Measurements from ENCODE around the gene MEF2C.

The MEF2C gene

GRCh38 chr5:88688156-88688983 is 194.6 kb downstream of the MEF2C start:
- DNase-seq (ENCODE audit: low spot score), result peak; percentile 48

DNA sequence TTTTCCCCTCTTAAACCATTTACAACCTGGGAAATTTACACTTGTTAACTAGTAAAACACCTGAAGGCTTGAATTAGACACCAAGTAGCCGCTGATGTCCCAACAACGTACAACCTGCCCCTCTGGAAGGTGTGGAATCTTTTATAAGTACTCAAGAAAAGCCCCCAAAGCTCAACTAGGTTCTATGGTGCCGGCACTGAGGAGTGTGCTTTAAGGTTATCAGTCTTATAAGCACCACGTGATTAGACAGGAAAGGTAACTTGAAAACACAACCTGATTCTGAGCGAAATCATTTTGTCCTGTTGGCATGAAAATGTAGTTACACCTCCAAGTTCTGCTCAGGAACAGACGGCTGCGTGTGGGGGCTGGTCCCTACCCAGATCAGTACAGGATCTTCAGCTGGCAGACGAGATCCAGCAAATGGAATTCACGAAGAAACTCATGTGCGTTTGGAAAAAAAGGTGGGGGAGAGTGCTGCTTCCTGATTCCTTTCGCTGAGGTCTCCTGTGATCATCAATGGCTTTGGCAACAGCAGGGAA is 195.5 kb downstream of the MEF2C start:
- DNase-seq (ENCODE audit: low spot score), result peak; percentile 92

DNA sequence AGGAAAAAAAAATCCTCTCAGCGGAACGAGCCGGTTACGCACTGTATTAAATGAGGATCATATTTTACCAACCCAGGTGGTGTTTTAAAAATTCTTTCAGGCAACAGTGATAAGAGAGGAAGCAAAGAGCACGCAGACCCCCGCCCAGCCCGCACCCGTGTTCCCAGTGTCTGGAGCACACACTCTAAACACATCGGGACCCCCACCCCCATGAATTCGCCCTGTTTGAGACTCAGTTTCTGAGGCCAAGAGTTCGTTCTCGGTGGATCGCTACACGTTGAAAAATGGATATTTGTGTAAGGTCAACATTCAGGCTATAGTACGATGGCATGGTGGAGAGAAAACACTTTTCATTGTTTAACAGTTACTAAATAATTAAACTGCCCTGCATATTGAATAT is 196.3 kb downstream of the MEF2C start:
- no peak for DNase-seq (ENCODE audit: low spot score)

DNA sequence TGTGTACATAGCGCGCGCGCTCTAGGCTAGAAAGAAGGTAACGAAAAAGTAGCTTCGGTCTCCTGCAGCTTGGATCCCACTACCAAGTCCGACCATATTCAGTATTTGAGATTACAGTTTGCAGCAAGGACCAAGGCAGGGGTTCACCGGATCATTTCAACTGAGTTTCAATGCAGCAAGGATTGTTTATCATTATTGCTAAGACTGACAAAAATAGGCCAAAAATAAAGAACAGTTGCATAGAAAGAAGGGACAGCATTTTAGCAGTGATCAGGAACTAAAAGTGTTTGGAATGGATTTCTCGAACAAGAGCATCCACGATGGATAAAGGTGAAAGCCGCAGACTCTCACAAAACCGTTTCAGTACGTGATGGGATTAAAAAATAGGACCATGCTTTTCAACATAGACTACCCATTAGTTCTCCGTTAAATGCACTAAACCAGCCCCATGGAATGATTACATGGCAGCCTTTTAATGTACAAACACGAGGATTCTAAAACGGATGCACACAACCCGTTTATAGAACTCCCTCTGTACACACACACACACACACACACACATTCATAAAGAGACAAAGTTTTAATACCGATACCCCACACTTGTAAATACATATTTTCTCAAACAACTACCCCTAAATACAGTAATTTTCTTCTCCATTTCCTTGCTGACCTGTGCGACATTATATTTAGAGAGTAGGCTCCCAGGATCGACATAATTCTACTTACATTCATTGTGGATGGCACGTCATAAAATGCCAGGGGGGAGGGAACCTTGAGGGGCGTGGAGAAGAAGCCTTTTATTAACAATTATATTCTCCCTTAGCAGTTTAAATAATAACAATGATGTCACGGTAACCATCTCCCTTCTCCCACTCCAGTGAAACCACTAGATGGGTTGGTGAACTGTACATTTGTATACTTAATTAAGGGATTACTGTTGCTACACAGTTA is 197.1 kb downstream of the MEF2C start:
- DNase-seq (ENCODE audit: low spot score), result peak; percentile 63

DNA sequence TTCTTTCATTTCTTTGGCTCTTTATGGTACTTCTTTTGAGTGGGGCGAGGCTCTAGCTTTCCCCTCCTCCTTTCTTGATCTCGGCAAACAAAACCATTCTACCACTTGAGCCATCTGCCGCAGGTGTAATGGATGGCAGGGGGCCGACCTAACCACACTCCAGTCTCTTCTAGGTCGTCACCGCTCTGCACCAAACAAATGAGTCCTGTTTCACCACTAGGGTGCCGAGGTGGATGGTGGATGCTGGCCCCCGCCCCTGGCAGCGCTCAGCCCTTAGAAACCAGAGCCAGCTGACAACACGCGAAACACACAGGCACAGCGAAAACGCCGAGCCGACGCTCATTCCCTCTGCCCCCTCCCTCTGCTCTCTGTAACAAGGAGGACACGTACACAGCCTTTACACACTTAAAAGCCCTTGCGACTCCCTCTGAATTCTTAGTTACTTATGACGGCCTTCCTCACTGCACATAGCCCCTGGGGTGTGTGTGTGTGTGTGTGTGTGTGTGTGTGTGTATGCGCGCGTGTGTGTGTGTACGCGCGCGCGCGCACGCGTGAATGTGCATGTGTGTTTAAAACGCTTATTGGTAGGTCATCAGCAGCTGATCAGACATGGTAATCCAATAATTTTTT is 199.4 kb downstream of the MEF2C start:
- peak; percentile 97 for DNase-seq (ENCODE audit: low spot score)

- no peak for DNase-seq (ENCODE audit: low spot score)
Observed at GRCh38 chr5:88682881-88683361, 200.1 kb downstream of the MEF2C start.

DNA sequence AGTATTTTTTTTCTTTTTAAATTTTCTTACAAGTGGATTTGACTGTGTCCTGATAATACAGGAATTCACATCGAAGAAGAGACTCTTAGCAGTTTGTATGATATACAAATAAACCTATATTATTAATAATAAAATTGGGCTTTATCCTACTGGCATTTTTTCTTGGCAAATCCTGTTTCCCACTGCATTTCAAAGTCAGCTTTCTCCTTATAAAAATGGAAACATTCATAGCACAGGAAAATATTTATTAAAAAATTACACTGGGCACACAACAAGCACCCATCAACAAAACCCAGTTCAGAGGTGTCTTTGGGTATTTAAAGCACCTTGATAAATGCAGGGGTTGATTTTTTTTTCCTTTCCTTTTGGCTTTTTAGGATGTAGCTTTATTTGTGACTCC is 200.9 kb downstream of the MEF2C start:
- DNase-seq (ENCODE audit: low spot score), result peak; percentile 9

GRCh38 chr5:88681211-88681803 is 201.7 kb downstream of the MEF2C start:
- DNase-seq (ENCODE audit: low spot score), result peak; percentile 26

DNA sequence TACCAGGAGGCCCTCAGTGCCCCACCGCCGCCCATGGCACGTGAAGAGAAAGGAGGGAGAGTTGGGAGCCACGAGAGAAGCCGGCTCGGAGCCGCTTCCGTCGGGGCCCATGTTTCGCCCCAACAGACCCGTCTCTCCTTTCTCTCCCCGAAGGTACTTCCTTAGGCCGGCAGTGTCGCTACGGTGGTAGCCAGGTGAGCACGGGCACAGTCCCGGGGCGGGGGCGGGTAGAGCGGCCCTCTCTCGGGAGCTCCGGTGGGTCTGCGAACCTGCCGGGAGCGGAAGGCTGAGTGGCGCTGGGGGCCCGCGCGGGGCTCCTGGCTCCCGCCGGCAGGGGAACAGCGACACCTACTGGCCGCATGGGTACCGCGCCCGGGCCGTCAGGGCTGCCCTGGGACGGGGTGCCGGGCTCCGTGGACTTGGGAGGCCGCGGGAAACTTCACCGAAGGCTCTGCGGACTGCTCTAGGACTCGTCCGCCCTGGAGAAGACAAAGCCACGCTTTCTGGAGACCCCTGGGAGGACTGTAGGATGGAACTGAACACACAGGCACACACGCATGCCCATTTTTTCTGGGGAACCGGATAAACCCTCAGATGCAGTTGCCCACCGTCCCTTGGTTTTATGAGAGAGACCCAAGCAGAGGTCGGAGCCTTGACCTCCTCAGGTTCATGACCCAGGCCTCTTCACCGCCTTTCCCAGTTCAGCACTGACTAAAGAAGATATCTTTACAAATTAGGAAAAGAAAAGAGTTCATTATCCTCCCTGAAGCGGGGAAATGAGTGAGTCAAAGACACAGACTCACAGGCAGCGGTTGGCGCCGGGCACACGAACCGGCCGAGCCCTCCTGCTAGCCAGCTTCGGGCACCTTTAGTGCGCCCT is 202.5 kb downstream of the MEF2C start:
- DNase-seq (ENCODE audit: low spot score), result peak; percentile 71

GRCh38 chr5:88679638-88680037 is 203.3 kb downstream of the MEF2C start:
- peak; percentile 39 for DNase-seq (ENCODE audit: low spot score)

- DNase-seq (ENCODE audit: low spot score), result peak; percentile 55
Observed at GRCh38 chr5:88678770-88679381, 204.1 kb downstream of the MEF2C start.

GRCh38 chr5:88677943-88678769 is 204.8 kb downstream of the MEF2C start:
- DNase-seq (ENCODE audit: low spot score), result no peak

DNA sequence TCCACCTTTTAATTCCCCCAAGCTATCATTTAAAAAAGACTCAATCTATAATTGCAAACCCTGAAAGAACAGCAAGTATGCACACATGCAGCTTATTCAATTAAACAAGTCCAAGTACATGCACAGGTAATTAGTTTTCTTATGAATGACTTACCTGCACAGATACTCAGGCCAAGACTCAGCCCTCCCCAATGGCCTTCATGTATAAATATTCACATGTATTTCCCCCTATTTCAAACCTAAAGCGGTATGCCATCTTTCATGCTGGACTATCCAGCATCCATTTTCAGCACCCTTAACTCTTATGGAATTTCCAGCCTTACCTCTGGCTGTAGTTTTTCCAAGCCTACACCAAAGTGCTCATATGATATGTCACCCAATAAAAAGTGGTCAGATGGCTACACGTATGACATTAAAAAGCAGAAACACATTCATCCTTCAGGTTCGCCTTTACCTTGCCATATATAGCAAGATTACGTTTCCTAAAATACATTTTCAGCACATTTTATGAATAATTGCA is 205.5 kb downstream of the MEF2C start:
- DNase-seq (ENCODE audit: low spot score), result no peak

DNA sequence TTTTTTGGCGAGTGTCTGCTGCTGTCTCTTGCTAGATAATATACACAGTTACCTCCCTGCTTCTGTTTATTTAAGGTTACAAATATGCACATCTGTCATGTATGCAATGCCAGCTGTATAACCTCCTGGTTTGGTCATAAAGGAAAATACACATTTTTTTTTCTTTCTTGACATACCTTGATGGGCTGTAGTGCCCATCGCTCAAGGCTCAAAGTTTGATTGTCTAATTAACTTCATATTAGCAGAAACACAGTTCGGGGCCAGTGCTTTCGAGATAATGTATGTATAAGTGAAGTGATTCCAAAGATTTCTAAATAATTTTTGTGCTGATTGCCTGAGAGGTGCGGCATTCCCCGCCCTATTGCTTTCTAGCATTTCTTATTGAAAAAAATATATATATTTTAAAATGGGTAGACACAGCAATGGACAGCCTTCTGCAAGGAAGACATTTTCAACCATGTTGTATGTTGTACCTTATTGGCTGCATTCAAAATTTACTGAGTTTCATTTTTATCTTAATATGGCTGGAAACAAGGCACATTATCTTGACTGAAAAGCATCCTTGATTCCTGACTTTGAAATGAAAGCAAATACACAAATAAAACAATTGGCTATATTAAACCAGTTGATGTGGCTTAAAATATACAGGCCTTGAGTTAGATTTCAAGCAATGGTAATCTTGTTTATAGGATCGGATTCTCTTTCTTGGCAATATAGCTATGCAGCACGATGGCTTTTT is 206.2 kb downstream of the MEF2C start:
- DNase-seq (ENCODE audit: low spot score), result no peak

DNA sequence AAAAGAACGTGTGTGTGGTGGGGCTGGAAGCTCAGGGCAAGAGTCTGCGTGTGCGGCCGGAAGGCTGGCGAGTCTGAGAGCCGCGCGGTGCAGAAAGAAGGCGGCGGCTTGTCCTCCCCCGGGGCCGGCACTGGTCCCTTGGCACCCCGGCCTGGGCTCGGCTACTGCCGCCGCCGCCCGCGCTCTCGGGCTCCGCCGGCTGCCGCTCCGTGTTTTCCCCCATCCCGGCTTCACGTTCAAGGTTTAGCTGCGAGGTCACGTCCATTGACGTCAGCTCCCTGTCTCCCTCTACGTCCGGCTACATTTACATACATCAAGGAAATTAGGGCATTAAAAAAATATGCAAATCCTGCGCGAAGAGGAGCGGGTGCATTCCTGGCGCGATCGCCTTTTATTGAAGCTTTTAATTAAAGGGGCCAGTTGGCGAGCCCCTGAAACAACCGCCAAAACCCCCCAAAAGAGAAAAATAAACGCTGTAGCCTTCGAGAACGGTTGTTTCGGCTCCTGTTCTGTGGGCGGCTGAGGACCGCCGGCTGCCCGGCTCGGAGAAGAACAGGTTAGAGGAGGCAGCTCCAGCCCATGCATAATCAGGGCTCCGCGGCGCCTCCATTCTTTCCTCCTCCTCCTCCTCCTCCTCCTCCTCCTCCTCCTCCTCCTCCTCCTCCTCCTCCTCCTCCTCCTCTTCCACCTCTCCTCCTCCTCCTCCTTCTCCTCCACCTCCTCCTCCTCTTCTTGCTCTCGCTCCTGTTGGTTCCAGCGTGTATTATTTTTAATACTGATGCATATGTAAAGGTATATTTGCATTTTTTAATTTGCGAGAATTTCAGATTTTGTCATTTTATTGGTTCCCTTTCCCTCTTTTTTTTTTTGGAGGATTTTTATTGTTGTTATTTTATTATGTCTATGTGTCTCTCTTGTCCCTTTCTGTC is 207.0 kb downstream of the MEF2C start:
- peak; percentile 93 for DNase-seq (ENCODE audit: low spot score)

GRCh38 chr5:88675168-88675707 is 207.7 kb downstream of the MEF2C start:
- no peak for DNase-seq (ENCODE audit: low spot score)

Data from cerebellar cortex (tissue), 1 donor.